Measurements from ENCODE around the gene DUSP7. TPM values are rescaled to one million over a fixed set of nuclear protein-coding genes. Genes with fewer than 3 reads are reported as not detected.

The DUSP7 gene
- polyA plus RNA-seq, 4 donors, result 14.3 to 20.1 (median 17.8) TPM

- no peak for DNase-seq (ENCODE audit: low read depth in 4 of 4, low spot score in 3 of 4)
These were observed 31.4 kb upstream of the DUSP7 start for GRCh38 chr3:52087731-52088130.

DNA sequence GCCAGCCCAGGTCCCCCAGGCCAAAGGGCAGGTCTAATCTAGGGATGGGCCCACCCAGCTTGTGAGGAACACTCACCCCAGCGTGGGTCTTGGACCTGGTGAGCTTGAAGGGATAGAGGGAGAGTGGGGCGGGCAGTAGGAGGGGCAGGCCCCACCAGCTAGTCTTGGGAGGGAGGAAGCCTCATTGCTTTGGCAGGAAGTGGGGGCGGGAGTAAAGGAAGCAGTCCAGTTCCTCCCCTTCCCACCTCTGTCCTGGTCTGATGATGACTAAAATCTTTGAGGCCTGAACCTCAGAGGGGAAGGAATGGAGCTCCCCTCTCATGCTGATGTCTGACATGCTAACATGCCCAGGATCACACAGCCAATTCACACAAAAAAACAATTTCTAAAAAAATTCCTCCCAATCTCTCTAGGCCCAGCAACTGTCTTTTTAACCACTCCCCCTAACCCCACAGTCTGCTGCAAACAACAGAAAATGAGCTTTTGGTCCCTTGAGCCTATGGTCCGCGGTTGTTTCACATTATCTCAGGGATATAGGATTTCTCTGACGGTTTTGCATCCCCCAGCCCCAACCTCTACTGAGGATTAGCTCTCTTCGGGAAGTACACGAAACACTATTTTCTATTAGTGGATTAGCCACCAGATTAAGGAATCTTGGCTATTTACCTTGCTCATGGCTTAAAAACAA lies 30.7 kb upstream of the DUSP7 start:
- DNase-seq (ENCODE audit: low read depth in 4 of 4, low spot score in 3 of 4), result no peak

DNA sequence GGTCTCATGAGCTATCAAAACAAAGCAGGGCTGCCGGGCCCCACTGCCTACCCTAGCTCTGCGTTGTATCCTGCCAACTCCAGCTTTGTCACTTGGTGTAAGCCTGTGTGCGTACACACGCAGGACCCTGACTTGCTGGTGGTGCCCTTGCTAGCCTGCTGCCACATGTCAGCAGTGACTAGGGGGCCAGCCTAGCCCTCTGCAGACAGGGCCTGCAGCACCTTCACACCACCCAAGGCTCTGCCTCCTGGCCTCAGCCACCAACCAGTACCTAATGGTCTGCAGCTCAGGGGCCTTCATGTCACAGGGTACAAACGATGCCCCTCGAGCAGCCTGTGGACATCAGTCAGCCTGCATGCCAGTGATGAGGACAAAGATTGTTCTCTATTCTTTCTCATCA lies 30.1 kb upstream of the DUSP7 start:
- no peak for DNase-seq (ENCODE audit: low read depth in 4 of 4, low spot score in 3 of 4)

- no peak for DNase-seq (ENCODE audit: low read depth in 4 of 4, low spot score in 3 of 4)
These were observed 29.4 kb upstream of the DUSP7 start for GRCh38 chr3:52085681-52086282.

GRCh38 chr3:52084954-52085680 lies 28.7 kb upstream of the DUSP7 start:
- DNase-seq (ENCODE audit: low read depth in 4 of 4, low spot score in 3 of 4), result no peak

- no peak for DNase-seq (ENCODE audit: low read depth in 4 of 4, low spot score in 3 of 4)
These were observed 28.0 kb upstream of the DUSP7 start for GRCh38 chr3:52084216-52084945.

GRCh38 chr3:52083556-52084087 lies 27.3 kb upstream of the DUSP7 start:
- no peak for DNase-seq (ENCODE audit: low read depth in 4 of 4, low spot score in 3 of 4)

DNA sequence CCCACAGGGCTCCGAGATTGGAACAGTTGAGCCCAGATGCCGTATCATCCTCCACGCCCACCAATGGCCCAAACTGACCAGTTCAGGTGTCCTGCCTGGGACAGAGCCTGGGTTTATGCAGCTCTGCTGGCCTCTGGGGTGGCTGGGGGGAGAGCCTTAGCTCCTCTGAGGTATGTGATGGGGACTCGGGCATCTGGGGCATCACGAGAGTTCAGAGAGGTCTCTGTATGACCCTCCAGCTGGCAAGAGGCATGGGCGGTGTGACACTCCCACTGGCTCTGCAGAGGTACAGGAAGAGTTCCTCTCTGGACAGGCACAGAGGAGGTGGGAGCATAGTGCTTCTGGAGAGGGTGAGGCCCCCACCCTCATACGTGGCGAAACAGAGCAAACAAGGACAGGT lies 26.6 kb upstream of the DUSP7 start:
- DNase-seq (ENCODE audit: low read depth in 4 of 4, low spot score in 3 of 4), result no peak

DNA sequence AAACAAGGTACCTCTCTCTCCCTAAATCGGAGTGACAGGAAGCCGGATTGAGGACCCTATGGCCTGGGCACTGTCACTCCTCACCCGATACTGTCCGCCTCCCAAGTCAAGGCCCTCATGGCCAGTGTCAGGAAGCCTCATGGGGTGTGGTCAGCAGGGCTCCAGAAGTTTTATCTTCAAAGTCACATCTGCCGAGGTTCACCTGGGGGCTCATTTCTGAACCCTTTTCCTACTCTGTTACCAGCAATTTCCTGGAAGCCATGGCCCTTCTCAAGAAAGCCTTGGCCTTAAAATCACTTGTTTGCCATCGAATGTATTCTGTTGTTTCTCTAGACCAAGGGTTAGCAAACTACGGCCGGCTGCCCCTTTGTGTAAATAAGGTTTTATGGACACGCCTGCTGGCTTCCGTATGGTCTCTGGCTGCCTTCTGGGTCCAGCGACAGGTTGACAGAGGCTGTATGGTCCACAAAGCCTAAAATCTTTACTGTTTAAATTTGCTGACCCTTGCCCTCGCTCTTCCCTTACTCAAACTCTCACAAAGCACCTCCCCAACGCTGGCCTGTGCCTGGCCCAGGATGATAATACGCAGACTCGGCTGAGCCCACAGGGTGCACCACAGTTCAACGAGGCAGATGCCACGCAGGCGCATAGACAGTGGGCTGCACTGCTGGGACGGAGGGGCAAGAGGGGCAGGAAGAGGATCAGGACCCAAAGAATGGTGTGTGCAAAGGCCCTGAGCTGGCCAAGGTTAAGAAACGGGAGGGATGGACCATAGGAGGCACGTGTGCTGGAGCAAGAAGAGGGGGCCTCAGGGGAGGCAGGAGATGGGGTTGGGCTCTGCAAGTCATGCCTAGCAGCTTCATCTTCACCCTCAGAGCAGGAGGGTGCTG lies 24.7 kb upstream of the DUSP7 start:
- no peak for DNase-seq (ENCODE audit: low read depth in 4 of 4, low spot score in 3 of 4)

DNA sequence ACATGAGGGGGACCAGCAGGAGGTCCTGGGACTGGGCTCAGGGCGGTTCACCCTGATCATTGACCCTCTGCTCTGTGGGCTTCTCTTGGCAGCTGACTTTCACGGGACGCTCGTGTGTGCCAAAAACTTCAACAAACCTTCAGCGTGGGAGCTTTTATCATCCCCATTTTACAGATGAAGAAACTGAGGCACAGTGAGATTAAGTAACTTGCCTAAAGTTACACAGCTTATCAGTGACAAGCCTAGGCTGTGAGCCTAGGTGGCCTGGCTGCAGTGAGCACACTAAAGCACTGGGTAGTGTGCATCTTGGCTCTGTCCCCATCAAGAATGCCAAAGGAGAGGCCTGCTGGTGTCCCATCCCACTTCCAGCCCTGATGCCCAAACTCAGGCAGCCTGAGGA lies 23.6 kb upstream of the DUSP7 start:
- no peak for DNase-seq (ENCODE audit: low read depth in 4 of 4, low spot score in 3 of 4)

- DNase-seq (ENCODE audit: low read depth in 4 of 4, low spot score in 3 of 4), result no peak
These were observed 22.6 kb upstream of the DUSP7 start for GRCh38 chr3:52078781-52079560.

DNA sequence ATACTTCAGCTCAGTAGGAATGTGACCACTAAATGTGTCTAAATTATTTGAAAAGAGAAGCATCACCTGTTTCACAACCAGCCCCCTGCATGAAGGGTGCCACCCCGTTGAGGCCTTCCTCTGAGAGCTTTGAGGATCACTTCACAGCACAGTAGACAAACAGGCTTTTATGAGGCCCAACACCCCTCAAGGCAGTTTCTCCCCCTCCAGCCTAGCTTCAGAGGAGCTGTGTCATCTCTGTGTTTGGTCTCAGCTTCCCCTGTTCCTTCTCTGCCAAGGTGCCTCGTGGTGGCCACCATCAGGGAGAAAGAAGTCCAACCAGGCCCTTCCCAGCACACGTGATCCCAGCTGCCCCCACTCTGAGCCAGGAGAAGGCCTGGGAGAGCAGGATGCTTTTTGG lies 21.6 kb upstream of the DUSP7 start:
- no peak for DNase-seq (ENCODE audit: low read depth in 4 of 4, low spot score in 3 of 4)

DNA sequence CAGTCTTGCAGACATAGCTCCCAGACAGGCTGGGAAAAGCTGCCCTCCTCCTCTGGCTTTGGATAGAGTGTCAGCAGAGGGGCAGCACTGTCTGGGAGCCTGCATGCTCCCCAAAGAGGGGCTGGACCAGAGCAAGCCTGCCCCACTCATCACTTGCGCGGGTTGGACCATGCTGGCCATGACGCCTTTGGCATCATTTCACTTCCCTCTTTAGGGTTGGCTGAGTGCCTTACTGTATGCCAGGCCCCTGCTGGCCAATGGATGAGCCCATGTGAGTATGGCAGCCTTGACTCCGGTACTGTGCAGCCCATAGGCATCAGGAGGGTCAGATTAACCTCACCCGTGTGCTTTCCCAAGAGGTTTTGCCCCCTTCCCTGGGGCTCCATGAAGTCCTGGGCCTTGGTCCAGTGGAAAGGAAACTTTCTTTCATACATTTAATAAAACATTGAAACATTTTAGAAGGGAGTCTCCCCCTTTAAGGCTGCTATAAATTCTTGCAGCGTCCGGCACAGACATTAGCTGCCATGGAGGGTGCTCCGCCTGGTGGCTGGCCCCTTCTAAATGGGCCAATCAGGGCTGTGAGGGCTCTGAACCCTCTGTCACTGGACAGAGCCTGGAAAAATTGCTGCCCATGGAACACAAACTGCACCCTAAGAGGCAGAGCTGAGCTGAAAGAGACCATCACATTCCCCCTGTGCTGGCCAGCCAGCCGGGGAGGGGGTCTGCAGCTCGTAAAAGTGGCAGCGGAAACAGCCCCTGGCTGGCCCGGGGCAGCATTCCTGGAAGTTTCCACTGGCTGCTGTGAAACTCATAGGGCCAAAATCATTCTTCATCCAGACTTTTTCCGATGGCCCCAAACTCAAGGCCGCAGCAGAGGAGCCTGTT lies 20.8 kb upstream of the DUSP7 start:
- DNase-seq (ENCODE audit: low read depth in 4 of 4, low spot score in 3 of 4), result no peak

DNA sequence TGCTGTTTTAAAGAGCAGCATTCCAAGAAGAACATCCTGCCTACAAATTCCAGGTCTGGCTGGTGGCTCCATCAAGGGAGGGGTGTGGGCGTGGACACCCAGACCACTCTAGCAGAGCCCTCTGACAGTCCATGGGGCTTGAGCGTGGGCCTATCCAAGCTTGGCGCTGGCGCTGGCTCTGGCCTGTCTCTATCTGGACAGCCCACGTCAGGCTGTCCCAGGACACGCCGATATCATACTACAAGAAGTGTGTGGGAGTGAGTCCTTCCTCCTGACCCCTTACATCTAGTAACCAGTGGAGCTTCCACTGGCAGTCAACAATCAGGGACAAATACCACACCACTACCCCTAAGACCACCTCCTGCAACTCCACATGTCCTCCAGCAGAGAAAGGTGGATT lies 17.1 kb upstream of the DUSP7 start:
- DNase-seq (ENCODE audit: low read depth in 4 of 4, low spot score in 3 of 4), result no peak

DNA sequence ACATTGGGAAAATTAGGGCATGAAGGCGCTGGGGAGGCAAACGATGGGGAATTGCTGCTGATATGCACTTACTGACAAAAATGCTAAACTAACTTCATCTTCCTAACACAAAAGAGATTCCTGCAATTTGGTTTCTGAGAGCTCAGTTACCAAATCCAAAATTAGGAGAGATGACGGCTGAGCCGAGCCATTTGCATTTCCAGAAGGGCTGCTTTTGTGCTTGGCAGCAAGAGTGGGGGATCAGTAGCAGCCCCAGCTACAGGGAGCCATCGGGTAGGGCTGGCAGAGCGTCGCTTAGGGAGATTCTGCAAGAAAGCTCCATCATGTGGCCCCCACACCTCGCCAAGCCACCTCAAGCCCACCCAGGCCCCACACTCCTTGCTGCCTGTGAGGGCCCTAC lies 16.1 kb upstream of the DUSP7 start:
- no peak for DNase-seq (ENCODE audit: low read depth in 4 of 4, low spot score in 3 of 4)

DNA sequence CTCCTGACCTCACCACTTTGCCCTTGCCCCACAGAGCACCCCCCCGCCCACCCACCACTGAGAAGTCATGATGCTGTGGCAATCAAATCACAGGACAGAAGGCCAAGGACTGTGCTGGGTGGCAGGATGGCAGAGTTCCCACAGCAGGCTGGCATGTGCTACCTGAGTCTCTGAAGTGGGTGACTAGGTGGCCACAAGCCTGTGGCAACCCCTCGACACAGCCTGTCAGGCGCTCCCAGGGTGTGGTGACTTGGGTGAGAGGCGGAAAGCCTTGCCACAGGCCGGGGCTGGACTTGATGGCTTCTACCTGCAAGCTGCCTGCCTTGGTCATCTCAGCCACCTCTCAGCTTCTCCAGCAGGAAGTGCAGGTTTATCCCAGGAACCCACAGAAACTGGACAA lies 15.6 kb upstream of the DUSP7 start:
- DNase-seq (ENCODE audit: low read depth in 4 of 4, low spot score in 3 of 4), result no peak

DNA sequence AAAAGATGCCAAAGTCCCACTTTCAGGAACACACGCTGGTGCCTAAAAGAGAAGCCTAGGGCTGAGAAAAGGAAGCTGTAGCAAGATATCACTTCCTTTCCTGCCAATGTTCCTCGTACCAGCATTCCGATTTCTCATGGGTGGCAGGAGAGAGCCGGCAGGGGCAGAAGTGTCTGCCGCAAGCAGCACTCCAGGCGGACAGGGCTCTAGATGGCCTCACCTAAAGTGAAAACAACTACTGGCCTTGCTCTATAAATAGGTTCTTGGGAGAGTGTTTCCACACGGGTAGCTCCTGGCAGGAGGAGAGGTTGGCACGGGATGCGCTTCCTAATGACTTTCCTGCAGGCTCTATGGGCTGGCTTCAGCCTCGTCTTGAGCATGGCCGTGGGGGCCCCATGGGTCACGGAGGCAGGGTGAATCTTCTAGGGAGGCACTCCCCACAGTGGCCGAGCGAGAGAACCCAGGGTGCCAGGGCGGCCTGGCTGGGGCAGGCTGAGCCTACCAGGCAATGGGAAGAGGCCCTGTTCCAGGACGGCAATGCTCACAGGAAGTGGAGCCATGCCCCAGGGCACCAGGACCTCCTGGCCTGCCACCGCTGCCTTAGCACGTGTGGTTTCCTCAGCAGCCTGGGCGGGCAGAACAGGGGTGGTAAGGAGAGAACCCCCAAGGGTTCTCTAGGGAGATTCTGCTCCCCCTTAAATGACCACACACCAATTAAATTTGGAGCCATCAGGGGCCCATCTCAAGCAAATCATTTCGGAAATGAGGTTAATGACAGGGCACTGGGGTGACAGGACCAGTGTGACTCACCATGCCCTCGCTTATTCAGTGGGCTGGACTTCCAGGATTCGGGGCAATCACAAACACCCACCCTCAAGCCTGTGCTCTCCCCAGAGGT lies 14.6 kb upstream of the DUSP7 start:
- DNase-seq (ENCODE audit: low read depth in 4 of 4, low spot score in 3 of 4), result no peak
